Lower leg skin (tissue), 3 donors: ENCODE results near the gene DHCR7.

Experiments used
- POLR2A ChIP-seq, 2 donors: fragments of 450-650 bp; IDR thresholded peaks; one replicate each; pipeline ENCODE4 v1.6.1; 2016 to 2017; ENCODE audit warnings: antibody characterized with exemption in 2 of 2, mild to moderate bottlenecking in 1 of 2, moderate library complexity in 1 of 2
- TF ChIP-seq, protein P1 (sequence below), 3 donors: fragments of 450-650 bp; IDR thresholded peaks; one replicate each; pipeline ENCODE4 v1.5.1; 2016; ENCODE audit warnings: antibody characterized with exemption in 3 of 3, mild to moderate bottlenecking in 3 of 3, moderate library complexity in 2 of 3

DNA sequence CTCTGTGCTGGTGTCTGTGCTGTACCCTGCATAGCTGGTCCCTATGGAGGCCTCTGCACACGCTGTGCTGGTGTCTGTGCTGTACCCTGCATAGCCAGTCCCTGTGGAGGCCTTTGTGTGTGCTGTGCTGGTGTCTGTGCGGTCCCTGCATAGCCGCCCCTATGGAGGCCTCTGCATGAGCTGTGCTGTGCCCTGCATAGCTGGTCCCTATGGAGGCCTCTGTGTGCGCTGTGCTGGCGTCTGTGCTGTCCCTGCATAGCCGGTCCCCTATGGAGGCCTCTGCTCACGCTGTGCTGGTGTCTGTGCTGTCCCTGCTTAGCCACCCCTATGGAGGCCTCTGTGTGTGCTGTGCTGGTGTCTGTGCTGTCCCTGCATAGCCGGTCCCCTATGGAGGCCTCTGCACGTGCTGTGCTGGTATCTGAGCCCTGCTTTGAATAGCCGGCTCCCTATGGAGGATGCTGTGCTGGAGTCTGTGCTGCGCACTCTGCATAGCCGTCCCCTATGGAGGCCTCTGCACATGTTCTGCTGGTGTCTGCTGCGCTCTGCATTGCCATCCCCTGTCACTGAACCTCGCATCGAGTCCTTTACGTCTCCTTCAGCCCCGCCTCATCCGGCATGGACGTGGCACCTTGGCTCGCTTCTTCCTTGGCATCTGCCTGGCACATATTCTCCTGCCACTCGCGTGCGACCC, 11.0 kb upstream of the DHCR7 start:
- TF ChIP-seq, protein P1, sequence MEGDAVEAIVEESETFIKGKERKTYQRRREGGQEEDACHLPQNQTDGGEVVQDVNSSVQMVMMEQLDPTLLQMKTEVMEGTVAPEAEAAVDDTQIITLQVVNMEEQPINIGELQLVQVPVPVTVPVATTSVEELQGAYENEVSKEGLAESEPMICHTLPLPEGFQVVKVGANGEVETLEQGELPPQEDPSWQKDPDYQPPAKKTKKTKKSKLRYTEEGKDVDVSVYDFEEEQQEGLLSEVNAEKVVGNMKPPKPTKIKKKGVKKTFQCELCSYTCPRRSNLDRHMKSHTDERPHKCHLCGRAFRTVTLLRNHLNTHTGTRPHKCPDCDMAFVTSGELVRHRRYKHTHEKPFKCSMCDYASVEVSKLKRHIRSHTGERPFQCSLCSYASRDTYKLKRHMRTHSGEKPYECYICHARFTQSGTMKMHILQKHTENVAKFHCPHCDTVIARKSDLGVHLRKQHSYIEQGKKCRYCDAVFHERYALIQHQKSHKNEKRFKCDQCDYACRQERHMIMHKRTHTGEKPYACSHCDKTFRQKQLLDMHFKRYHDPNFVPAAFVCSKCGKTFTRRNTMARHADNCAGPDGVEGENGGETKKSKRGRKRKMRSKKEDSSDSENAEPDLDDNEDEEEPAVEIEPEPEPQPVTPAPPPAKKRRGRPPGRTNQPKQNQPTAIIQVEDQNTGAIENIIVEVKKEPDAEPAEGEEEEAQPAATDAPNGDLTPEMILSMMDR (IDR thresholded peaks at IDR 0.05): no peak
- TF ChIP-seq POLR2A (IDR thresholded peaks at IDR 0.05): no peak
